Fibroblast of villous mesenchyme (primary cell): ENCODE data around the gene ST8SIA6. TPM values are rescaled to one million over a fixed set of nuclear protein-coding genes. Genes with fewer than 3 reads are reported as not detected.

Experiments
- DNase-seq: peaks from one replicate; pipeline ENCODE4 v3.0.0-alpha.2; 2010; ENCODE audit warnings: low read depth
- H3K4me3 ChIP-seq: 2 replicates; pipeline ENCODE4 v1.5.1; 2011; ENCODE audit warnings: low read depth, mild to moderate bottlenecking, low read length
- total RNA-seq: library from RNA; depleted of rRNA; stranded (reverse); fragments of >200 nt; gene quantifications from 2 replicates; pipeline ENCODE4 v1.2.3, GENCODE V29; 2012
- TF ChIP-seq, protein P1 (sequence below): IDR thresholded peaks from 2 replicates; pipeline ENCODE4 v1.5.1; 2012; ENCODE audit warnings: low read depth, mild to moderate bottlenecking, low read length; ENCODE audit not compliant: insufficient read depth

ST8SIA6 gene
- total RNA-seq, 1 donor = not detected

DNA sequence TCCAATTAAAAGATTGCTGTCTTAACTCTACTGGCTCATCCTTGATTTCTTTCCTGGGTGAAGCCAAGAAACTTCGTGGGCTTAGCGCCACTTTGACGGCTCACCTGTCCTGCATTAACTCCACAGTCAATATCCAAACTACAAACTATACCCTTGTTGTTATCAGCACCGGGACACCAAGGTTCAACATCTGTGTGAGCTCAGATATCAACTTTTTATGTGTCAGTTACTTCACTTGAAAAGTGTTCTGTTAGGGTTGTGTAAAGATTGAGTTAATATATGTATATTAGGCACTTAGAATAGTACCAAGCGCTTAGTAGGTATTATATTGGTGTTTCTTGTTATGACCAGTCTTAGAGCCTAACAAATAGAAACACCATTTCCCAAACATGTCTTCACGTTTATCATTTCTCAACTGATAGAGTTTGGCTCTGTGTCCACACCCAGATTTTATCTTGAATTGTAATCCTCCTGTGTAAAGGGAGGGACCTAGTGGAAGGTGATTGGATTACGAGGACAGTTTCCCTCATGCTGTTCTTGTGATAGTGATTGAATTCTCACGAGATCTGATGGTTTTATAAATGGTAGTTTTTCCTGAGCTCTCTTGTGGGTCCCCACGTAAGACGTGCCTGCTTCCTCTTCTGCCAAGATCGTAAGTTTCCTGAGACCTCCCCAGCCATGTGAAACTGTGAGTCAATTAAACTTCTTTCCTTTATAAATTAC, 19.0 kb upstream of the ST8SIA6 start:
- H3K4me3 ChIP-seq = no peak overlapping the region
- no peak for DNase-seq
- TF ChIP-seq, protein P1, sequence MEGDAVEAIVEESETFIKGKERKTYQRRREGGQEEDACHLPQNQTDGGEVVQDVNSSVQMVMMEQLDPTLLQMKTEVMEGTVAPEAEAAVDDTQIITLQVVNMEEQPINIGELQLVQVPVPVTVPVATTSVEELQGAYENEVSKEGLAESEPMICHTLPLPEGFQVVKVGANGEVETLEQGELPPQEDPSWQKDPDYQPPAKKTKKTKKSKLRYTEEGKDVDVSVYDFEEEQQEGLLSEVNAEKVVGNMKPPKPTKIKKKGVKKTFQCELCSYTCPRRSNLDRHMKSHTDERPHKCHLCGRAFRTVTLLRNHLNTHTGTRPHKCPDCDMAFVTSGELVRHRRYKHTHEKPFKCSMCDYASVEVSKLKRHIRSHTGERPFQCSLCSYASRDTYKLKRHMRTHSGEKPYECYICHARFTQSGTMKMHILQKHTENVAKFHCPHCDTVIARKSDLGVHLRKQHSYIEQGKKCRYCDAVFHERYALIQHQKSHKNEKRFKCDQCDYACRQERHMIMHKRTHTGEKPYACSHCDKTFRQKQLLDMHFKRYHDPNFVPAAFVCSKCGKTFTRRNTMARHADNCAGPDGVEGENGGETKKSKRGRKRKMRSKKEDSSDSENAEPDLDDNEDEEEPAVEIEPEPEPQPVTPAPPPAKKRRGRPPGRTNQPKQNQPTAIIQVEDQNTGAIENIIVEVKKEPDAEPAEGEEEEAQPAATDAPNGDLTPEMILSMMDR = no peak

GRCh38 chr10:17472481-17473227, 18.3 kb upstream of the ST8SIA6 start:
- TF ChIP-seq, protein P1 = no peak
- H3K4me3 ChIP-seq = no peak overlapping the region
- no peak for DNase-seq

GRCh38 chr10:17470246-17470645, 15.9 kb upstream of the ST8SIA6 start:
- TF ChIP-seq, protein P1 = no peak
- no peak overlapping the region for H3K4me3 ChIP-seq
- no peak for DNase-seq

DNA sequence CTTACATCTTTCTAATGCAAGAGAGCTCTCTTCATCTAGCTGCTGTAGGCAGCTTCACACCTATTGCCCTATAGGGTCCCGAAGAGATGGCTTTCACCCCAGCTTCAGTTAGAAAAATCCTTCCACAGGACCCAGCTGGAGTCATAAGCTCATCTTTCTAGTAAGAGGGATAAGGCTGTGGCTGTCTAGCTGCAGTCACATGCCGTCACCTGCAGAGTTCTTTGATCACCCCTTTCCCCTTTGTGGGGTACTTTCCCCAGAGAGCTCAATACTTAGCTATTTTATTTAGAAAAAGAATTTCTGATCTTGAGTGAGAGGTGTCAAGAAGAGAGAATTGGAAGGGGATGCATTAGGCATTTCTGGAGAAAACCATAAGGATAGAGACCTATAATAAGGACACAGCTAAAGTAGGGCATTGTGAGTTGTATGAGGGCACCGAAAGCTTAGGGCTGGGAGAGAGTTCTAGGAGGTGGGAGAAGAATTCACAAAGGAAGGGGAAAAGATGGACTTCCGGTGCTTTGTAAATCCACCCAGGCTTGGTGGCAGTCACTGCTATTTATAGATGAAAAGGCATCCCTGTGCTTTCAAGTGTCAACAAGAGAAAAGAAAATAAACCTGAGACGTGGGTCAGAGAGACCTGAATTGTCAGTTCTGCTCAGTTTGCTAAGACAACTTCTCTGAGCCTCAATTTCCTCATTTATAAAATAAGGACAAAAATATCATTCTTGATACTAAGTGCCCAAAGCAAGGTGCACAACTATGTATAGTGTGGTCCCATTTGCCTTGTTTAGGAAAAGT, 11.1 kb upstream of the ST8SIA6 start:
- TF ChIP-seq, protein P1 = no peak
- DNase-seq = no peak
- H3K4me3 ChIP-seq = no peak overlapping the region

DNA sequence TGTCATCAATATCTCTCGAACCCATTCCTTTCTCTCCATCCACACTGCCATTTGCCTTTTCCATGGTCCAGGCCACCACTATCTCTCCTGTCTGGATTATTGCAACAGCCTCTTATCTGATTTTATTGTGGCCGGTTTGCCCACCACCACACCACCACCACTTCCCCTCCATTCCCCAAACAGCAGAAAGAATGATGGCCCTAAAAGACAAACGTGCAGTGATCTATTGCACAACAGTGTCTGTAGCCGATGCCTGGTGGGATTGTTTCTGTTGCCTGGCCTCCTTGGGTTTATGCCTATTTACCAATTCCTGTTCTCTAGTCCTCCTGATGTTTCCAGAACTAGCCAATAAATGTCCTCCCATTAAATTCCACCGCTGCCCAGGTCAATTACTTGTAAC, 10.2 kb upstream of the ST8SIA6 start:
- TF ChIP-seq, protein P1 = no peak
- H3K4me3 ChIP-seq = no peak overlapping the region
- no peak for DNase-seq

- no peak for DNase-seq
- TF ChIP-seq, protein P1 = no peak
- no peak overlapping the region for H3K4me3 ChIP-seq
Observed at GRCh38 chr10:17460756-17461155, 6.4 kb upstream of the ST8SIA6 start.
